Measurements from ENCODE around the gene IFNG-AS1.

Gene IFNG-AS1

GRCh38 chr12:67968321-67968720, 20.9 kb upstream of the IFNG-AS1 start:
- no peaks in the 10 kb centered on the region for H3K36me3 Mint-ChIP-seq (ENCODE audit: low read depth)
- H3K9me3 Mint-ChIP-seq = peaks cover 11% of the 10 kb centered on the region
- no peak overlapping the region for H3K4me3 Mint-ChIP-seq
- TF ChIP-seq CTCF (IDR thresholded peaks at IDR 0.05; ENCODE audit: unreplicated experiment in 3 of 3) = no peak
- peaks cover 7% of the 10 kb centered on the region for H3K4me1 Mint-ChIP-seq
- no peaks in the 10 kb centered on the region for H3K27me3 Mint-ChIP-seq (ENCODE audit: low read depth)
- no peak overlapping the region for H3K27ac Mint-ChIP-seq

GRCh38 chr12:67968725-67969124, 20.5 kb upstream of the IFNG-AS1 start:
- no peaks in the 10 kb centered on the region for H3K36me3 Mint-ChIP-seq (ENCODE audit: low read depth)
- no peaks in the 10 kb centered on the region for H3K27me3 Mint-ChIP-seq (ENCODE audit: low read depth)
- H3K9me3 Mint-ChIP-seq = peaks cover 11% of the 10 kb centered on the region
- no peak for TF ChIP-seq CTCF (IDR thresholded peaks at IDR 0.05; ENCODE audit: unreplicated experiment in 3 of 3)
- H3K4me3 Mint-ChIP-seq = no peak overlapping the region
- no peak overlapping the region for H3K27ac Mint-ChIP-seq
- H3K4me1 Mint-ChIP-seq = peaks cover 7% of the 10 kb centered on the region

GRCh38 chr12:67969134-67969802, 20.0 kb upstream of the IFNG-AS1 start:
- Mint-ChIP-seq H3K27me3 (ENCODE audit: low read depth) (no peaks in the 10 kb centered on the region), H3K4me3 (no peak overlapping the region), H3K27ac (no peak overlapping the region), H3K9me3 (peaks cover 16% of the 10 kb centered on the region), H3K4me1 (peaks cover 7% of the 10 kb centered on the region), H3K36me3 (ENCODE audit: low read depth) (no peaks in the 10 kb centered on the region)
- TF ChIP-seq CTCF (IDR thresholded peaks at IDR 0.05; ENCODE audit: unreplicated experiment in 3 of 3) = no peak

GRCh38 chr12:67977668-67978067, 11.6 kb upstream of the IFNG-AS1 start:
- Mint-ChIP-seq H3K36me3 (ENCODE audit: low read depth) (no peaks in the 10 kb centered on the region), H3K4me1 (peaks cover 9% of the 10 kb centered on the region), H3K27ac (no peak overlapping the region), H3K4me3 (no peak overlapping the region), H3K9me3 (peaks cover 28% of the 10 kb centered on the region), H3K27me3 (ENCODE audit: low read depth) (peaks cover 4% of the 10 kb centered on the region)
- no peak for TF ChIP-seq CTCF (IDR thresholded peaks at IDR 0.05; ENCODE audit: unreplicated experiment in 3 of 3)

GRCh38 chr12:67980391-67980790, 8.9 kb upstream of the IFNG-AS1 start:
- H3K9me3 Mint-ChIP-seq = peaks cover 18% of the 10 kb centered on the region
- peaks cover 4% of the 10 kb centered on the region for H3K27me3 Mint-ChIP-seq (ENCODE audit: low read depth)
- H3K4me3 Mint-ChIP-seq = no peak overlapping the region
- no peak overlapping the region for H3K27ac Mint-ChIP-seq
- H3K4me1 Mint-ChIP-seq = peaks cover 9% of the 10 kb centered on the region
- H3K36me3 Mint-ChIP-seq (ENCODE audit: low read depth) = no peaks in the 10 kb centered on the region
- no peak for TF ChIP-seq CTCF (IDR thresholded peaks at IDR 0.05; ENCODE audit: unreplicated experiment in 3 of 3)
